ENCODE data around the gene GPRC5D. TPM values are rescaled to one million over a fixed set of nuclear protein-coding genes. Genes with fewer than 3 reads are reported as not detected.

The GPRC5D gene
- total and polyA plus RNA-seq, 2 experiments from 2014 or later: not detected

DNA sequence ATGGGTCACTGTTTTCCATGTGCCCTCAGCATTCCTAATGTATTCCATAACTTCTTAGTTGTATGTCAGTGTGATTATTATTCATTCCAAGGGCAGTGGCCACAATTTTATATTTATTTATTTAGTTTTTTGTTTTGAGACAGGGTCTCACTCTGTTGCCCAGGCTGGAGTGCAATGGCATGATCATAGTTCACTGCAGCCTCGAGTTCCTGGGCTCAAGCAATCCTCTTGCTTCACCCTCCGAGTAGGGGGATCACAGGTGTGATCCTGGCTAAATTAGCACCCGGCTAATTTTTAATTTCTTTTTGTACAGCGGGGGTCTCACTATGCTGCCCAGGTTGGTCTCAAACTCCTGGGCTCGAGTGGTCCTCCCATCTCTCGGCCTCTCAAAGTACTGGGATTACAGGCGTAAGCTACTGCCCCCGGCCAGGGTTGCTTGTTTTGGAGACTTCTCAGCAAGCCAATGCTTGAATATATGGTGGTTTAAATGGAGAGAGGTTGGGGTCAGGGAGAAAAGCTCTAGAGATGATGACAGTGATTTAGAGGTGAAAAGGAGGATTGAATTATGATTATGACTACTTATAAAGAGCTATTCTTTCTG is 53.0 kb downstream of the GPRC5D start:
- no peaks in the 10 kb centered on the region for H3K36me3 ChIP-seq (ENCODE audit: low read depth)
- H3K9me2 ChIP-seq (ENCODE audit: insufficient read depth): no peaks in the 10 kb centered on the region
- H4K20me1 ChIP-seq (ENCODE audit: insufficient read depth): no peaks in the 10 kb centered on the region
- in situ Hi-C loops (cut with MboI): no loop called here
- H3F3A ChIP-seq (ENCODE audit: insufficient read depth): peaks cover 68% of the 10 kb centered on the region
- H3K79me2 ChIP-seq (ENCODE audit: insufficient read depth): peaks cover 48% of the 10 kb centered on the region
- peak overlapping the region; percentile 61 for H3K4me2 ChIP-seq (ENCODE audit: unreplicated experiment)
- TF ChIP-seq EZH2 (IDR thresholded peaks at IDR 0.05; ENCODE audit: insufficient read depth, poor library complexity, severe bottlenecking) (no peak), EZH2phosphoT487 (IDR thresholded peaks at IDR 0.05; ENCODE audit: insufficient read depth, low read depth) (no peak)
- WGBS, 2 experiments (ENCODE audit: low coverage in 1 of 2, low lambda C conversion rate in 2 of 2, missing lambda C conversion rate in 2 of 2): 91 to 93% methylated on average over 8 of the region's 8 CpGs
- H3K27me3 ChIP-seq (replicated peaks; ENCODE audit: insufficient read depth): no peaks in the 10 kb centered on the region
- peaks cover 63% of the 10 kb centered on the region for H3K4me1 ChIP-seq (ENCODE audit: insufficient read depth)
- no peaks in the 10 kb centered on the region for H3K9me3 ChIP-seq (ENCODE audit: low read depth)
- H3K9ac ChIP-seq: peak overlapping the region; percentile 75; the same call in 1 of the 2 replicates
- peak overlapping the region; percentile 93 for H3K27ac ChIP-seq
- no peak overlapping the region for H3K4me3 ChIP-seq
- H2AFZ ChIP-seq: no peak overlapping the region
- DNase-seq: no peak

GRCh38 chr12:12898136-12898717 is 53.7 kb downstream of the GPRC5D start:
- H3K27ac ChIP-seq: peak overlapping the region; percentile 93
- peak overlapping the region; percentile 75; the same call in 1 of the 2 replicates for H3K9ac ChIP-seq
- H3K4me2 ChIP-seq (ENCODE audit: unreplicated experiment): no peak overlapping the region
- peaks cover 70% of the 10 kb centered on the region for H3K4me1 ChIP-seq (ENCODE audit: insufficient read depth)
- peaks cover 48% of the 10 kb centered on the region for H3K79me2 ChIP-seq (ENCODE audit: insufficient read depth)
- TF ChIP-seq EZH2 (IDR thresholded peaks at IDR 0.05; ENCODE audit: insufficient read depth, poor library complexity, severe bottlenecking) (no peak), EZH2phosphoT487 (IDR thresholded peaks at IDR 0.05; ENCODE audit: insufficient read depth, low read depth) (no peak)
- 97% methylated on average over 9 of the region's 9 CpGs for WGBS, 2 experiments (ENCODE audit: low coverage in 1 of 2, low lambda C conversion rate in 2 of 2, missing lambda C conversion rate in 2 of 2)
- no peak for DNase-seq
- no peaks in the 10 kb centered on the region for H3K27me3 ChIP-seq (replicated peaks; ENCODE audit: insufficient read depth)
- no peaks in the 10 kb centered on the region for H4K20me1 ChIP-seq (ENCODE audit: insufficient read depth)
- H3K9me3 ChIP-seq (ENCODE audit: low read depth): no peaks in the 10 kb centered on the region
- H3K9me2 ChIP-seq (ENCODE audit: insufficient read depth): no peaks in the 10 kb centered on the region
- no peaks in the 10 kb centered on the region for H3K36me3 ChIP-seq (ENCODE audit: low read depth)
- no peak overlapping the region for H3K4me3 ChIP-seq
- no peak overlapping the region for H2AFZ ChIP-seq
- H3F3A ChIP-seq (ENCODE audit: insufficient read depth): peaks cover 68% of the 10 kb centered on the region
- in situ Hi-C loops (cut with MboI): no loop called here

- no peak for TF ChIP-seq EZH2phosphoT487 (IDR thresholded peaks at IDR 0.05; ENCODE audit: insufficient read depth, low read depth)
- no peak for TF ChIP-seq EZH2 (IDR thresholded peaks at IDR 0.05; ENCODE audit: insufficient read depth, poor library complexity, severe bottlenecking)
- Histone ChIP-seq H3K36me3 (ENCODE audit: low read depth) (no peaks in the 10 kb centered on the region), H3K4me2 (ENCODE audit: unreplicated experiment) (no peak overlapping the region), H3K9me3 (ENCODE audit: low read depth) (no peaks in the 10 kb centered on the region), H2AFZ (no peak overlapping the region), H4K20me1 (ENCODE audit: insufficient read depth) (no peaks in the 10 kb centered on the region), H3K27ac (no peak overlapping the region), H3K4me3 (no peak overlapping the region), H3K9ac (no peak overlapping the region), H3K9me2 (ENCODE audit: insufficient read depth) (no peaks in the 10 kb centered on the region), H3K27me3 (replicated peaks; ENCODE audit: insufficient read depth) (no peaks in the 10 kb centered on the region), H3F3A (ENCODE audit: insufficient read depth) (peaks cover 66% of the 10 kb centered on the region), H3K4me1 (ENCODE audit: insufficient read depth) (peaks cover 71% of the 10 kb centered on the region), H3K79me2 (ENCODE audit: insufficient read depth) (peaks cover 48% of the 10 kb centered on the region)
- 97 to 100% methylated on average over 6 of the region's 6 CpGs for WGBS, 2 experiments (ENCODE audit: low coverage in 1 of 2, low lambda C conversion rate in 2 of 2, missing lambda C conversion rate in 2 of 2)
- no peak for DNase-seq
- in situ Hi-C loops (cut with MboI): no loop called here
Measured at GRCh38 chr12:12897302-12897701, 54.7 kb downstream of the GPRC5D start.

DNA sequence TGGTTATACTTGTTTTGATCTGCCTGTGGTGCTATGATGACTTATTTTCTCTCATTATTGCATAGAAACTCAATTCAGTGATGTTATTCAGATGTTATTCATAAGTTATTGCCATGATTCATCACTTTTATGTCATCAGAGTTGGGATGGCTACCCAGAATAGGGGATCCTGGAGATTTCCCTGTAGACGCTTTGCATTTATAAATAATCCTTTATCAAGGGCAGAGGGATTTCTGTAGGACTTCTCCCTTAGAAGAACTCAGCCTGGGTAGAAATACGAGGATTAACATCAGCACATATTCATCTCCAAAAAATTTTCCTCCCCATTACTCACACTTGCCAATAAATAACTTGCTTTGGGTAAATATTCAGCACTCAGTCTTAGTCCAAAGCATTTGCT is 55.7 kb downstream of the GPRC5D start:
- H4K20me1 ChIP-seq (ENCODE audit: insufficient read depth): no peaks in the 10 kb centered on the region
- H3K9ac ChIP-seq: peak overlapping the region; percentile 3
- in situ Hi-C loops (cut with MboI): no loop called here
- no peaks in the 10 kb centered on the region for H3K9me2 ChIP-seq (ENCODE audit: insufficient read depth)
- no peak overlapping the region for H2AFZ ChIP-seq
- H3K79me2 ChIP-seq (ENCODE audit: insufficient read depth): peaks cover 55% of the 10 kb centered on the region
- DNase-seq: peak; percentile 76
- peaks cover 66% of the 10 kb centered on the region for H3F3A ChIP-seq (ENCODE audit: insufficient read depth)
- TF ChIP-seq EZH2 (IDR thresholded peaks at IDR 0.05; ENCODE audit: insufficient read depth, poor library complexity, severe bottlenecking): no peak
- no peak for TF ChIP-seq EZH2phosphoT487 (IDR thresholded peaks at IDR 0.05; ENCODE audit: insufficient read depth, low read depth)
- peak overlapping the region; percentile 3; the same call in 1 of the 2 replicates for H3K4me3 ChIP-seq
- peak overlapping the region; percentile 68 for H3K27ac ChIP-seq
- H3K4me1 ChIP-seq (ENCODE audit: insufficient read depth): peaks cover 65% of the 10 kb centered on the region
- peak overlapping the region; percentile 56 for H3K4me2 ChIP-seq (ENCODE audit: unreplicated experiment)
- 0 to 2% methylated on average over 2 of the region's 2 CpGs for WGBS, 2 experiments (ENCODE audit: low coverage in 1 of 2, low lambda C conversion rate in 2 of 2, missing lambda C conversion rate in 2 of 2)
- no peaks in the 10 kb centered on the region for H3K9me3 ChIP-seq (ENCODE audit: low read depth)
- H3K27me3 ChIP-seq (replicated peaks; ENCODE audit: insufficient read depth): no peaks in the 10 kb centered on the region
- H3K36me3 ChIP-seq (ENCODE audit: low read depth): no peaks in the 10 kb centered on the region
